ENCODE data around the gene TNNC2.
"Not testable (repeated sequence)": the region's sequence is repeated elsewhere in the genome, so short reads cannot be mapped to it uniquely, and the experiment has no call there.

Gene TNNC2

GRCh38 chr20:45848421-45848820, 21.3 kb upstream of the TNNC2 start:
- DNase-seq: no peak

GRCh38 chr20:45845452-45845851, 18.3 kb upstream of the TNNC2 start:
- DNase-seq: no peak

- DNase-seq: no peak
These were observed 16.4 kb upstream of the TNNC2 start for GRCh38 chr20:45843506-45843905.

- DNase-seq: no peak
These were observed 15.2 kb upstream of the TNNC2 start for GRCh38 chr20:45842169-45842812.

GRCh38 chr20:45841407-45842129, 14.5 kb upstream of the TNNC2 start:
- DNase-seq: no peak

- no peak for DNase-seq
These were observed 13.6 kb upstream of the TNNC2 start for GRCh38 chr20:45840700-45841198.

- no peak for DNase-seq
These were observed 9.7 kb upstream of the TNNC2 start for GRCh38 chr20:45836841-45837240.

GRCh38 chr20:45835825-45836224, 8.7 kb upstream of the TNNC2 start:
- DNase-seq: no peak

- DNase-seq: no peak
These were observed 8.2 kb upstream of the TNNC2 start for GRCh38 chr20:45835329-45835765.

- no peak for DNase-seq
These were observed 7.7 kb upstream of the TNNC2 start for GRCh38 chr20:45834797-45835161.

GRCh38 chr20:45833883-45834796, 7.0 kb upstream of the TNNC2 start:
- DNase-seq: peak; percentile 47

GRCh38 chr20:45833030-45833882, 6.1 kb upstream of the TNNC2 start, which contains the start of gene SNX21:
TSS of gene SNX21 (plus strand) at chr20:45833799. CDS start at chr20:45833920, 121 bp downstream.
- peak; percentile 10 for DNase-seq

- no peak for DNase-seq
These were observed 5.5 kb upstream of the TNNC2 start for GRCh38 chr20:45832619-45833018.

- not testable (repeated sequence) for DNase-seq
These were observed 2.6 kb upstream of the TNNC2 start for GRCh38 chr20:45829673-45830106.

GRCh38 chr20:45828589-45828988, 1.5 kb upstream of the TNNC2 start:
- DNase-seq: no peak

- DNase-seq: no peak
These were observed 600 bp upstream of the TNNC2 start for GRCh38 chr20:45827712-45828111.

GRCh38 chr20:45826381-45827019, 612 bp downstream of the TNNC2 start:
- no peak for DNase-seq

- peak; percentile 60 for DNase-seq
These were observed 2.9 kb downstream of the TNNC2 start for GRCh38 chr20:45823949-45824835.

GRCh38 chr20:45822857-45823256, 4.3 kb downstream of the TNNC2 start:
- no peak for DNase-seq

- DNase-seq: no peak
These were observed 5.2 kb downstream of the TNNC2 start for GRCh38 chr20:45821947-45822346.

GRCh38 chr20:45819466-45819865, 7.6 kb downstream of the TNNC2 start:
- no peak for DNase-seq

All from CD4-positive, alpha-beta T cell treated with Interleukin-21 for 1 hour (primary cell).